ENCODE data around the gene CERK.

CERK gene

GRCh38 chr22:46748908-46749675 lies 11.0 kb upstream of the CERK start:
- H3K4me3 ChIP-seq (IDR thresholded peaks at IDR 0.05; ENCODE audit: insufficient read depth, low read depth, low read length): no peak overlapping the region
- no peak overlapping the region for H2AFZ ChIP-seq (ENCODE audit: low read depth)

DNA sequence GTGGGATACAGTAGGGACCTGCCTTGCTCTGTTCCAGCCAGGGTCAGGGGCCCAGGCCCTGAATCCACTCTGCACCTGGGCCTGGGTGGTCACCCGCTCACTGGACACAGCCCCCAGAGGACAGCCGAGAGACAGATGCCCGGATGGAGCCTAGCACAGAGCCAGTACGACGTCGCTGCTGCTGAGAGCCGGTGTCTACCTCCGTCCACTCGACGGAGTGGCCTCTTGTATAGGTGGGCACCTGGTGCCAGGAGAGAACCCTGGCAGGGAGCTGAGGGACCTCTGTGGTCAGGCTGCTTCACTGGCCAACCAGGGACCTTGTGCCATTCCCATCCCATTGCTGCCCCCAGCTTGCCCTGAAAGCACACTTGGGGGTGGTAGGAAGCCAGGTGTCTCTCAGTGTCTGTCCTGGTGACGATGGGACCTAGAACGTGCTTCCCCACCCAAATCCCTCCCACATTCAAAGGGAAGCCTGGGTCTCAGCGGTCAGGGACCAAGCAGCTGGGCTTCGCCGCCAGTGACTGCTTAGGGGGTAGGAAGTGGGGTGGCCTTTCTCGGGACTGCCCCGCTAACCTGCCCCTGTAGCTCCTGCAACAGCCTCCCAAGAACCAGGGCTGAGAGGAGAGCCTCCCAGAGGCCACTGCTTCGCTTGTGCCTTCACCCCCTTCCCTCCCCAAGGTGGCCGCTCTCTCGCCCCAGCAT lies 10.3 kb upstream of the CERK start:
- no peaks in the 10 kb centered on the region for H3K79me2 ChIP-seq (ENCODE audit: insufficient read depth, low read depth)
- H3K27ac ChIP-seq: no peak overlapping the region
- H3K36me3 ChIP-seq (ENCODE audit: insufficient read depth): no peaks in the 10 kb centered on the region
- H3K4me2 ChIP-seq: no peak overlapping the region
- H3K9ac ChIP-seq: no peak overlapping the region
- H3K4me3 ChIP-seq (IDR thresholded peaks at IDR 0.05; ENCODE audit: insufficient read depth, low read depth, low read length): no peak overlapping the region
- TF ChIP-seq, protein P1, sequence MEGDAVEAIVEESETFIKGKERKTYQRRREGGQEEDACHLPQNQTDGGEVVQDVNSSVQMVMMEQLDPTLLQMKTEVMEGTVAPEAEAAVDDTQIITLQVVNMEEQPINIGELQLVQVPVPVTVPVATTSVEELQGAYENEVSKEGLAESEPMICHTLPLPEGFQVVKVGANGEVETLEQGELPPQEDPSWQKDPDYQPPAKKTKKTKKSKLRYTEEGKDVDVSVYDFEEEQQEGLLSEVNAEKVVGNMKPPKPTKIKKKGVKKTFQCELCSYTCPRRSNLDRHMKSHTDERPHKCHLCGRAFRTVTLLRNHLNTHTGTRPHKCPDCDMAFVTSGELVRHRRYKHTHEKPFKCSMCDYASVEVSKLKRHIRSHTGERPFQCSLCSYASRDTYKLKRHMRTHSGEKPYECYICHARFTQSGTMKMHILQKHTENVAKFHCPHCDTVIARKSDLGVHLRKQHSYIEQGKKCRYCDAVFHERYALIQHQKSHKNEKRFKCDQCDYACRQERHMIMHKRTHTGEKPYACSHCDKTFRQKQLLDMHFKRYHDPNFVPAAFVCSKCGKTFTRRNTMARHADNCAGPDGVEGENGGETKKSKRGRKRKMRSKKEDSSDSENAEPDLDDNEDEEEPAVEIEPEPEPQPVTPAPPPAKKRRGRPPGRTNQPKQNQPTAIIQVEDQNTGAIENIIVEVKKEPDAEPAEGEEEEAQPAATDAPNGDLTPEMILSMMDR (conservative IDR thresholded peaks at IDR 0.05; ENCODE audit: low read depth, low read length): no peak
- H3K27me3 ChIP-seq (ENCODE audit: insufficient read depth, low read depth): no peaks in the 10 kb centered on the region
- H4K20me1 ChIP-seq (ENCODE audit: insufficient read depth): no peaks in the 10 kb centered on the region
- no peak overlapping the region for H2AFZ ChIP-seq (ENCODE audit: low read depth)
- no peaks in the 10 kb centered on the region for H3K4me1 ChIP-seq (ENCODE audit: low read depth, poor library complexity, severe bottlenecking)

More at GRCh38 chr22:46748908-46749675, 11.0 kb upstream of the CERK start:
- H3K36me3 ChIP-seq (ENCODE audit: insufficient read depth): no peaks in the 10 kb centered on the region
- TF ChIP-seq, protein P1 (conservative IDR thresholded peaks at IDR 0.05; ENCODE audit: low read depth, low read length): no peak
- H3K9ac ChIP-seq: no peak overlapping the region
- no peak overlapping the region for H3K4me2 ChIP-seq
- no peaks in the 10 kb centered on the region for H4K20me1 ChIP-seq (ENCODE audit: insufficient read depth)
- H3K27me3 ChIP-seq (ENCODE audit: insufficient read depth, low read depth): no peaks in the 10 kb centered on the region
- H3K79me2 ChIP-seq (ENCODE audit: insufficient read depth, low read depth): no peaks in the 10 kb centered on the region
- H3K27ac ChIP-seq: no peak overlapping the region
- H3K4me1 ChIP-seq (ENCODE audit: low read depth, poor library complexity, severe bottlenecking): no peaks in the 10 kb centered on the region

GRCh38 chr22:46747646-46748045 lies 9.6 kb upstream of the CERK start:
- Histone ChIP-seq H4K20me1 (ENCODE audit: insufficient read depth) (no peaks in the 10 kb centered on the region), H3K4me2 (no peak overlapping the region), H3K79me2 (ENCODE audit: insufficient read depth, low read depth) (no peaks in the 10 kb centered on the region), H3K4me1 (ENCODE audit: low read depth, poor library complexity, severe bottlenecking) (no peaks in the 10 kb centered on the region), H3K4me3 (IDR thresholded peaks at IDR 0.05; ENCODE audit: insufficient read depth, low read depth, low read length) (no peak overlapping the region), H2AFZ (ENCODE audit: low read depth) (no peak overlapping the region), H3K9ac (no peak overlapping the region), H3K27me3 (ENCODE audit: insufficient read depth, low read depth) (no peaks in the 10 kb centered on the region), H3K36me3 (ENCODE audit: insufficient read depth) (no peaks in the 10 kb centered on the region), H3K27ac (no peak overlapping the region)
- TF ChIP-seq, protein P1 (conservative IDR thresholded peaks at IDR 0.05; ENCODE audit: low read depth, low read length): no peak

DNA sequence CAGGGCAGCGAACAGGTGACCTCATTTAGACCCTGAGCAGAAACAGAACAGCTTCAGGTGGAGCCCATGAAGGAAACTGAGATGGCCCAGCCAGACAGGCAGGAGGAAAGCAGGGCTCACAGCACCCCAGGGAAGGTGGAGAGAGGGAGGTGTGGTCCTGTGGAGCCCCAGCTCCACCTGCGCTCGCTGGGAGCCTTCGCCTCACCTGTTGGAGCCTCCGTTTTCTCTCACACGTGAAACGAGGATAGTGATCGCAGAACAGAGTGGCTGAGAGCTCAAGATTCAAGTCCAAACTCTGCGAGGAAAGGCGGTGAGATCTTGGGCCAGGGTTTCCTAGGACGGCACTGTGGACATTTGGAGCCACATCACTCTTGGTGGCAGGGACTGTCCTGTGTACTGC lies 8.6 kb upstream of the CERK start:
- Histone ChIP-seq H2AFZ (ENCODE audit: low read depth) (no peak overlapping the region), H3K4me1 (ENCODE audit: low read depth, poor library complexity, severe bottlenecking) (no peaks in the 10 kb centered on the region)

More for the DNA sequence above, 8.6 kb upstream of the CERK start:
- Histone ChIP-seq H3K27ac (no peak overlapping the region), H3K27me3 (ENCODE audit: insufficient read depth, low read depth) (no peaks in the 10 kb centered on the region), H3K79me2 (ENCODE audit: insufficient read depth, low read depth) (no peaks in the 10 kb centered on the region), H3K36me3 (ENCODE audit: insufficient read depth) (no peaks in the 10 kb centered on the region), H3K9ac (no peak overlapping the region), H3K4me2 (no peak overlapping the region), H4K20me1 (ENCODE audit: insufficient read depth) (no peaks in the 10 kb centered on the region), H3K4me3 (IDR thresholded peaks at IDR 0.05; ENCODE audit: insufficient read depth, low read depth, low read length) (no peak overlapping the region)
- TF ChIP-seq, protein P1 (conservative IDR thresholded peaks at IDR 0.05; ENCODE audit: low read depth, low read length): no peak
